Thoracic aorta (tissue), 2 donors: Measurements from ENCODE around the gene AK5. TPM values are rescaled to one million over a fixed set of nuclear protein-coding genes. Genes with fewer than 3 reads are reported as not detected.

Experiments used
- ATAC-seq: fragments of 150-250 bp; one replicate; pipeline ENCODE4 v1.8.0; 2017; ENCODE audit warnings: low read depth; ENCODE audit not compliant: insufficient number of reproducible peaks, low FRiP score
- DNase-seq: peaks from one replicate; pipeline ENCODE4 v3.0.0-alpha.2; 2020; ENCODE audit warnings: low spot score
- H3K27ac ChIP-seq, 2 donors: fragments of 200-600 bp; sonication (generic); 1 replicate in 1 of 2; 2 replicates in 1 of 2; pipeline ENCODE4 v1.5.1; 2016; ENCODE audit warnings: mild to moderate bottlenecking in 2 of 2, moderate library complexity in 2 of 2
- H3K27me3 ChIP-seq: fragments of 200-600 bp; sonication (generic); replicated peaks from 2 replicates; pipeline ENCODE4 v1.6.0; 2016; ENCODE audit warnings: mild to moderate bottlenecking; ENCODE audit not compliant: insufficient read depth
- H3K36me3 ChIP-seq: fragments of 200-600 bp; sonication (generic); one replicate; pipeline ENCODE4 v1.5.1; 2016
- H3K4me1 ChIP-seq, 2 donors: fragments of 200-600 bp; sonication (generic); 1 replicate in 1 of 2; 2 replicates in 1 of 2; pipeline versions ENCODE4 v1.5.1 to v1.6.0; 2016; ENCODE audit warnings: low read depth in 2 of 2, mild to moderate bottlenecking in 1 of 2; ENCODE audit not compliant: control insufficient read depth in 1 of 2
- H3K4me3 ChIP-seq: fragments of 200-600 bp; sonication (generic); 2 replicates; pipeline ENCODE4 v1.5.1; 2016; ENCODE audit warnings: mild to moderate bottlenecking
- H3K9me3 ChIP-seq: fragments of 200-600 bp; sonication (generic); 2 replicates; pipeline ENCODE4 v1.5.1; 2016
- CTCF ChIP-seq: fragments of 200-600 bp; sonication (generic); IDR thresholded peaks from one replicate; pipeline ENCODE4 v1.5.1; 2019; ENCODE audit warnings: antibody characterized with exemption
- total RNA-seq, 2 donors: library from RNA; depleted of rRNA; stranded (reverse); fragments of >200 nt; gene quantifications; one replicate each; pipeline versions ENCODE4 v1.1.0 to v1.2.3, GENCODE V29; 2016

AK5 gene
- total RNA-seq, 2 donors from 2014 or later: 0.56 to 1.4 TPM

- Histone ChIP-seq H3K27me3 (no peaks in the 10 kb centered on the region), H3K27ac (no peak overlapping the region), H3K4me1 (peaks cover 0 to 6% of the 10 kb centered on the region in 2 donors), H3K36me3 (no peaks in the 10 kb centered on the region), H3K4me3 (no peak overlapping the region), H3K9me3 (no peaks in the 10 kb centered on the region)
- DNase-seq (no peak), ATAC-seq (no peak)
- no peak for TF ChIP-seq CTCF
Measured at GRCh38 chr1:77534456-77534855, 252.6 kb downstream of the AK5 start.

- Histone ChIP-seq H3K27ac (no peak overlapping the region), H3K9me3 (no peaks in the 10 kb centered on the region), H3K4me1 (peaks cover 0 to 13% of the 10 kb centered on the region in 2 donors), H3K27me3 (no peaks in the 10 kb centered on the region), H3K4me3 (no peak overlapping the region), H3K36me3 (no peaks in the 10 kb centered on the region)
- no peak for DNase-seq
- no peak for TF ChIP-seq CTCF
- no peak for ATAC-seq
Measured at GRCh38 chr1:77536813-77537212, 255.0 kb downstream of the AK5 start.

- Histone ChIP-seq H3K4me3 (no peak overlapping the region), H3K4me1 (peaks cover 0 to 13% of the 10 kb centered on the region in 2 donors), H3K27ac (no peak overlapping the region), H3K36me3 (no peaks in the 10 kb centered on the region), H3K27me3 (no peaks in the 10 kb centered on the region), H3K9me3 (no peaks in the 10 kb centered on the region)
- TF ChIP-seq CTCF: no peak
- no peak for ATAC-seq
- no peak for DNase-seq
Measured at GRCh38 chr1:77538956-77539518, 257.2 kb downstream of the AK5 start.

GRCh38 chr1:77539519-77540142, 257.8 kb downstream of the AK5 start:
- TF ChIP-seq CTCF: no peak
- DNase-seq: no peak
- ATAC-seq: no peak
- Histone ChIP-seq H3K4me3 (no peak overlapping the region), H3K4me1 (peaks cover 0 to 13% of the 10 kb centered on the region in 2 donors), H3K9me3 (no peaks in the 10 kb centered on the region), H3K27me3 (no peaks in the 10 kb centered on the region), H3K36me3 (no peaks in the 10 kb centered on the region), H3K27ac (no peak overlapping the region)

GRCh38 chr1:77540501-77541161, 258.8 kb downstream of the AK5 start:
- Histone ChIP-seq H3K9me3 (no peaks in the 10 kb centered on the region), H3K36me3 (no peaks in the 10 kb centered on the region), H3K4me1 (peaks cover 0 to 13% of the 10 kb centered on the region in 2 donors), H3K27ac (no peak overlapping the region), H3K27me3 (no peaks in the 10 kb centered on the region), H3K4me3 (no peak overlapping the region)
- TF ChIP-seq CTCF: no peak
- no peak for ATAC-seq
- DNase-seq: no peak
